ENCODE results near the gene HOXC13. TPM values are rescaled to one million over a fixed set of nuclear protein-coding genes. Genes with fewer than 3 reads are reported as not detected.
A peak's percentile ranks its signal among the peaks of the same experiment; 100 is the strongest.

HOXC13 gene
- total RNA-seq, 1 experiment from 2014 or later: 7.2 TPM

DNA sequence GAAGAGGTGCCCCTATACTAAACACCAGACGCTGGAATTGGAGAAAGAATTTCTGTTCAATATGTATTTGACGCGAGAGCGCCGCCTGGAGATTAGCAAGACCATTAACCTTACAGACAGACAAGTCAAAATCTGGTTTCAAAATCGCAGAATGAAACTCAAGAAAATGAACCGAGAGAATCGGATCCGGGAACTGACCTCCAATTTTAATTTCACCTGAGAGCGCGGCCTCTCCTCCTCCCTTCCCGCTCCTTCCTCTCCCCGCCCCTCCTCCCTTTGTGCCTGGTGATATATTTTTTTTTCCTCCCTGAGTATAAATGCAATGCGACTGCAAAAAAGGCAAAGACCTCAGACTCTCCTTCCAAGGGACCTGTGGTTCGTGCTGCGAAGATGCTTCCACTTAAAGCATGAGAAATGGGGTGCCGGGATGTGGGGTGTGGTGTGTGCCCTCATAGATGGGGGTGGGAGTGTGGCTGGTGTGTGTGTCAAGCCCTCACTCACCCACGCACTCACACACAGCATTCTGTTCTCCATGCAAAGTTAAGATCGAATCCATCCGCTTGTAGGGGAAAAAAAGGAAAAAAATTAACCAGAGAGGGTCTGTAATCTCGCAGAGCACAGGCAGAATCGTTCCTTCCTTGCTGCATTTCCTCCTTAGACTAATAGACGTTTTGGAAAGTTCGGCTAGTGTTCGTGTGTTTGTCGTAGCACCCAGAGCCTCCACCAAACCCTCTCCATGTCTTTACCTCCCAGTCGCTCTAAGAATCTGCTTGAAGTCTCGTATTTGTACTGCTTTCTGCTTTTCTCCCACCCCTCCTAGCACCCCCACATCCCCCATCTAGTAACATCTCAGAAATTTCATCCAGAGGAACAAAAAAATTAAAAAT, 50.8 kb downstream of the HOXC13 start:
- DNase-seq (ENCODE audit: low read depth in 1 of 2, low spot score in 2 of 2): peak in 1 of 2 experiments; percentile 79
- peak overlapping the region; percentile 27 for H3K4me3 ChIP-seq
- H3K27ac ChIP-seq: peak overlapping the region; percentile 33
- peaks cover 79% of the 10 kb centered on the region for H3K4me1 ChIP-seq (replicated peaks)
- no peaks in the 10 kb centered on the region for H3K27me3 ChIP-seq (replicated peaks)
- peaks cover 7% of the 10 kb centered on the region; the same call in 1 of the 2 replicates for H3K36me3 ChIP-seq
- no peaks in the 10 kb centered on the region for H3K9me3 ChIP-seq (replicated peaks)

DNA sequence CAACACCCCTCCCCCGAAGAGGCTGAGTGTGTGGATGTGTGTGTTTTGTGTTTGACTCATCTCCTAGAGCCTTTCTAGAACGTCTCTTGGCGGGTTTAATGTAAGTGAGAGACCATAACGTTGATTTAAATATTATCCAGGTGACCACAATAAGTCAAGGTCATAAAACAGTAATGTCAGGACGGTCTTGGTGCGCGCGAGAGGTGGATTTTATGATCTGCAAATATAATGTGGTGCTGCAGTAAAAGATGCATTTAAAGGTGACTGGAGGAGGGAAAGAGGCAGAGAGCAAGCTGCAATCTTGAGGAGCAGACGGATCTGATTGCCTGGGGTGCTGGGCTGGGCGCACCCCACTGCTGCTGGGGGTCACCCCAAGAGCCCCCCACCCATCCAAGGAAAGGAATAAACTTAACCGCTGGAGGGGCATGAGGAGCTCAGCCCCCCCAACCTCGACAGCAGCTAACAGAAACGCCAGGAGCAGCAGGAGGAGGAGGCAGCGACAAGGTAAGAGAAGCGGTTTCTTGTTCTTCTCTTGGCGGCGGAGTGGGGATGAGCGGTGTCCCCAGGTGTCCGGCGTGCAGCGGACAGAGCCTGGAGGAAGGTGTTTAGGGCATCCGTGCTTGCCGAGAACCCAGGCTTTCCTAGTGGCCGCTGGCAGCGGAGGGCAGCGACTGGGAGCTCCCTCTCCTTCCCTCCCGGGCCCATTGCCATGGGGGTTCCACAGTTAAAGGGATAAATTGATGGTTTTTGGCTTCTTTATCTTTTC, 51.9 kb downstream of the HOXC13 start:
- peak in 1 of 2 experiments; percentile 72 for DNase-seq (ENCODE audit: low read depth in 1 of 2, low spot score in 2 of 2)
- H3K27ac ChIP-seq: peak overlapping the region; percentile 33
- no peaks in the 10 kb centered on the region for H3K27me3 ChIP-seq (replicated peaks)
- peaks cover 7% of the 10 kb centered on the region; the same call in 1 of the 2 replicates for H3K36me3 ChIP-seq
- no peaks in the 10 kb centered on the region for H3K9me3 ChIP-seq (replicated peaks)
- peaks cover 82% of the 10 kb centered on the region for H3K4me1 ChIP-seq (replicated peaks)
- peak overlapping the region; percentile 19 for H3K4me3 ChIP-seq

DNA sequence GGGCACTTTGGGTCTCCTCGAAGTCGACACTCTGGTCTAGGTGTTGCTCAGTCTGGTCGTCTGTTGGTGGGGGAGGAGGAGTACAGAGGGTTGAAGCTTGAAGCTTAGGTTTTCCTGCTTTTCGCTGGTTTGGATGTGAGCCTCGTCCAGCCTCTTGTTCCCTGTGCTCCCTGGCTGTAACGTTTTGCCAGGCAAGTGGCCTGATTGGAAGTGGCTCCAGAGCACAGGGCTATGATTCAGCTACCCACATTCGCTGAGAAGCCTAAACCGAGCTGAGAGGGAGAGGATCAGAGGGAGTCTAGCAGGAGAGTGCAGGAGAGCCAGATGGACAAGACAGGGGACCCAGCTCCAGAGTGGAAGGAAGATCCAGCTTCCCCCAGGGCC, 52.4 kb downstream of the HOXC13 start:
- Histone ChIP-seq H3K4me1 (replicated peaks) (peaks cover 81% of the 10 kb centered on the region), H3K27me3 (replicated peaks) (no peaks in the 10 kb centered on the region), H3K27ac (peak overlapping the region; percentile 33), H3K36me3 (peaks cover 2% of the 10 kb centered on the region; the same call in 1 of the 2 replicates), H3K4me3 (peak overlapping the region; percentile 19), H3K9me3 (replicated peaks) (no peaks in the 10 kb centered on the region)
- peak in 1 of 2 experiments; percentile 61 for DNase-seq (ENCODE audit: low read depth in 1 of 2, low spot score in 2 of 2)

DNA sequence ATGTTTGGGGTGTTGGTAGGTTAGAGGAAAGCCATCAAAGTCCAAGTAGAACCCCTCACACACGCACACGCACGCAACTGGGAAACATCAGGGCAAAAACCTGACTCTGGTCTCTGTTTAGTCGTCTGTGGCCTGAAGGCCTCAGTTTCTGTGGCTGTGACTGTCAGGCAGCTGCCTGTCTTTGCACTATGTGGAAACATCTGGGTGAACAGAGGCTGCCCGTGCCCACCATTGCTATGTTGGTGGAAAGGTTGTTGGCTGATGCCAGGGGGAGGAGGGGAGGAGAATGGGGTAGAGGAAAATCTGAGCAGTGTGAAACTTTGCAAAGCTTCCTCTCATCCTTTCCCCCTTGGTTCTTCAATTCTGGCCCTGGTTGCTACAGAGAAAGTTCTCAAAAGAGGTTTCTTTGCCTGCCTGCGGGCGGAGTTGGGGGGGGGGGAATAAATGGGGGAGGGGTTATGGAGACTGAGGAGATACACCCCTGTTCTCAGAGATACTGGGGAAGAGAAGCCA, 53.8 kb downstream of the HOXC13 start:
- Histone ChIP-seq H3K27me3 (replicated peaks) (no peaks in the 10 kb centered on the region), H3K27ac (peak overlapping the region; percentile 93), H3K4me1 (replicated peaks) (peaks cover 87% of the 10 kb centered on the region), H3K9me3 (replicated peaks) (no peaks in the 10 kb centered on the region), H3K4me3 (no peak overlapping the region; the same call in 1 of the 2 replicates), H3K36me3 (no peaks in the 10 kb centered on the region)
- DNase-seq (ENCODE audit: low read depth in 1 of 2, low spot score in 2 of 2): no peak

DNA sequence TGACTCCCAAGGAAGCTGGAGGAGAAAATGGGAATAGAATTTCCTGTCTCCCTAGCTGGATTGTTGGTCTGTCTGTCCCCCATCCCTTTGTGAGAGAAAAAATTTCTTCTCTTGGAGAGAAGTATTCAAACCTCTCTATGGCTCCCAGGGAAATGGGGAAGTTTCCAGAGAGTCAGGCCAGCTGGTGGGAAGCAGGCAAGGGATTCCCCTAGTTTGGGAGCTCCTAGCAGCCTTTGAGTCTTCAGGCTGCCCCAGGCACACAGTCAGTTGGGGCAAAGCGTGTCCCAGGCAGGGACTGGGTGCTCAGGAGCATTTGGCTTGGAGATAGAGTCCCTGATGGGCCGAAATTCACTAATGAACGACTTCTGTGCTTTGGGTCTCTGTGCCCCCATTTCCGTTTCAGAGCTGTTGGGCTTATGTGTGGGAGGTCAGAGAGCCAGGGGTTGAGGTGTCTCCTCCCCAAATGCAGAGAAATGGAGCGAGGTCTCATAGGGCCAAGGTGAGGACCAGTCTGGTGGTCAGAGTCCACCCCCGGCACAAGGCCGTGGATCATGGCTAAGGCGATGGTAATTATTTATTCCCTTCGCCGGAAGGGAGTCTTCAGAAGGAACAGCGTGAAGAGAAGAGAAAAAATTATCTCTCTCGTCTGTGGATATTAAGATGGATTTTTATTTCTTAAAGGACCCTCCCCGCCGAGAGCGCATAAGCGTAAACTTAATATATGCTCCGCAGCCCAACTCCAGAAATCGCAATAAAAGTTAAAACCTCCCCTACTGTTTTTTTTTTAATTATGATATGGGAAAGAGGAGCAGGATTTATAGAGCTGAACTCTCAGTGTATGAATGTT, 54.8 kb downstream of the HOXC13 start:
- Histone ChIP-seq H3K9me3 (replicated peaks) (no peaks in the 10 kb centered on the region), H3K4me1 (replicated peaks) (peaks cover 87% of the 10 kb centered on the region), H3K27me3 (replicated peaks) (no peaks in the 10 kb centered on the region), H3K36me3 (no peaks in the 10 kb centered on the region), H3K4me3 (peak overlapping the region; percentile 49), H3K27ac (peak overlapping the region; percentile 93)
- DNase-seq (ENCODE audit: low read depth in 1 of 2, low spot score in 2 of 2): peak in 1 of 2 experiments; percentile 66

DNA sequence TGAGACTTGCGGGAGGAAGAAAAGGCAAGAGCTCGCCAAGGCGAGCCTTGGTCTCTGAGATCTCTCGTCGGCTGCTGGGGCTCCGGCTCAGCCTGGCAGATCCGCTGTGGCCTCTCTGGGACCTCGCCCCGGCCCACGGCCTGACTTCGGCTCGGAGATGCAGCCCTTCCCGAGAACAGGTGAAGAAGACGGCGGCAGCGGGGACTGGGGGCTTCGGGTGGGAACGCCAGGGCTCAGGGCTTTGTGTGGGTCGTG, 55.3 kb downstream of the HOXC13 start:
- no peaks in the 10 kb centered on the region for H3K27me3 ChIP-seq (replicated peaks)
- H3K4me3 ChIP-seq: peak overlapping the region; percentile 49
- peak overlapping the region; percentile 93 for H3K27ac ChIP-seq
- peaks cover 87% of the 10 kb centered on the region for H3K4me1 ChIP-seq (replicated peaks)
- H3K9me3 ChIP-seq (replicated peaks): no peaks in the 10 kb centered on the region
- no peaks in the 10 kb centered on the region for H3K36me3 ChIP-seq
- no peak for DNase-seq (ENCODE audit: low read depth in 1 of 2, low spot score in 2 of 2)

DNA sequence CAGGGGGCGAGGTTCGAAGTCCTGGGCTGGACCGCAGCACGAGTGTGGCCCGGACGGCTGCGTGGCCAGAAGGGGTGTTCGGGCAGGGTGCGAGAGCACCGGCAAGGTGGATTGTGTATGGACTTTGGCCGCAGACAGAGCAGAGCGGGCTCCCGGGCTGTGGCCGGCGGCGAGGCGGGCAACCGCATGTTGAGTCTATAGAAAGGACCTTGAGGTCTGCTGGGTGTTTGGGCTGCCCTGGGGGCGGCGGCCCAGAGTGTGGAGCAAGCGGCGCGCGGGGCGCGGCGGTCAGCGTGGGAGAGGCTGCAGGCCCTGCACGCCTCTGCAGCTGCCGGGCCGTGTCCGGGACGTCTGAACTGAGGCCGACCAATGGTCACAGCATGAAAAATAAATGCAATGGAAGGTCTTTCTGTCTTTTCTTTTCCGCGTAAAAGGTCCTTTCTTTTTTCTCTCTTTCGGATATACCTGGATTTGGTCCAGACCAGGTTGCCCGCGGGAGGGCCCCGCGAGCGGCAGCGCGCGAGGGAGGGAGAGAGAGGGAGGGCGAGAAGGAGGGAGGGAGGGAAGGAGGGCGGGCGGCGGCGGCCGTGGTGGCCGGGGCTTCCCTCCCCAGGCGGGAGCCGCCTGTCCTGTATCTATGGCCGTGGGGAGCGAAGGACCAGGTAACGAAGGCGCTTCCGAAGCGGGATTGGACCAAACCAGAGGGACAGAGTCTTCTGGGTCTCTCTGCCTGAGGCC, 55.8 kb downstream of the HOXC13 start:
- H3K9me3 ChIP-seq (replicated peaks): no peaks in the 10 kb centered on the region
- H3K4me3 ChIP-seq: peak overlapping the region; percentile 49
- peak overlapping the region; percentile 93 for H3K27ac ChIP-seq
- peak in 1 of 2 experiments; percentile 73 for DNase-seq (ENCODE audit: low read depth in 1 of 2, low spot score in 2 of 2)
- H3K36me3 ChIP-seq: no peaks in the 10 kb centered on the region
- H3K27me3 ChIP-seq (replicated peaks): no peaks in the 10 kb centered on the region
- peaks cover 83% of the 10 kb centered on the region for H3K4me1 ChIP-seq (replicated peaks)

DNA sequence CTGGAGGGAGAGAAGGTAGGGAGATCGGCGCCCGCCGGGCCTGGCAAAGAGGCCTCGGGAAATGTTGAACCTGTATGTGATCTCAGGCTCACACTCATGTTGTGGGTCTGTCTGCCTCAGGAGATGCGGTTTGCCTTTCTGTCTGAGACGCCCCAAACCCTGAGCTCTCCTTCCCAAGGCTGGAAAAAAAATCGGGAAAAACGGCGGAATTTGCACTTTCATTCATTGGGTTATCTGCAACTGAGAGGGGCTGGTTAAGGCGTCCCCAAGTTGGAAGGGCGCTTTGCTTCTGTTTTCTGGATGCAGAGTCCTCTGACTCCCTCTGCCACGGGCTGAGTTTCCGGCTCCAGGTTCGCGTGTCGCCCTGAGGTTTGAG, 56.4 kb downstream of the HOXC13 start:
- H3K27me3 ChIP-seq (replicated peaks): no peaks in the 10 kb centered on the region
- H3K4me1 ChIP-seq (replicated peaks): peaks cover 77% of the 10 kb centered on the region
- H3K4me3 ChIP-seq: peak overlapping the region; percentile 49
- no peaks in the 10 kb centered on the region for H3K9me3 ChIP-seq (replicated peaks)
- peak in 1 of 2 experiments; percentile 78 for DNase-seq (ENCODE audit: low read depth in 1 of 2, low spot score in 2 of 2)
- H3K36me3 ChIP-seq: no peaks in the 10 kb centered on the region
- peak overlapping the region; percentile 93 for H3K27ac ChIP-seq

DNA sequence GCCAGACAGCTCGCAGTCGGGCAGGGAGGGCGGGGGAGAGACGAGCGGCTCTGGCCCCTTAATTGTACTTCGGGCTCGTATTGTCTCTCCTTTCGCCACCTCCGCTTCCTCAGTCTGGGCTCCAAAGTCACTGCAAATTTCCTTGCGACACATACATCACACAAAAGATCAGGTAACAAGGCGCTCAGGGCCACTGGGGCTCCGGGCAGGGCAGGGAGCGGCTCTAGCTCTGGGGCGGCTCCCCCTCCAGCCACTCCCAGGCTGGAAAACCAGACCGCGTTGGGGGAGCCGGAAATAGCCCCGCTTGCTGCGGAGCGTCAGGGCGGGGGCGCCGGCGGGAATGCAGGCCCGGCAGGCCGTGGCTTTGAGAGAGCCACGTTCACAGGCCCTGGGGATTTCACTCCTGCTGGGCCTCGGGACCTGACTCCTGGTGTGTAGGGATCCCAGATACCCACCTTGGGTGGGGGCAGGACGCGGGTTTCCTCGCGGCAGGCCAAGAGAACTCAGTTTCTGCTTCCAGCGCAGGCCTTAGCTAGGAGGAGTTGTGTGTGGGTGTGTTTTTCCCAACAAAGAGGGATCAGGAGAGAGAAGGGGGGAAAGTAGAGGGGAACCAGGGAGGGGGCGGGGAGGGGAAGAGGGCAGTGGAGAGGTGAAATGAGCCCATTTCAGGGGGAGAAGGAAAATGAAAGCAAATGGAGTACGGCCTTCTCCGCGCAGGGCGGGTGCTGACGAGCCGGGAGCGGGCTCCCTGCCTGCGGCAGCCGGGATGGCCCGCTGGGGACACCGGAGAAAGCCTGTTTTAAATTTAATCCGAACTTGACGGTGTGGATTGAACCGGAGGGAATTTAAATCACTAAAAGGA, 57.0 kb downstream of the HOXC13 start:
- Histone ChIP-seq H3K4me3 (peak overlapping the region; percentile 49), H3K27me3 (replicated peaks) (no peaks in the 10 kb centered on the region), H3K4me1 (replicated peaks) (peaks cover 72% of the 10 kb centered on the region), H3K36me3 (no peaks in the 10 kb centered on the region), H3K27ac (peak overlapping the region; percentile 93), H3K9me3 (replicated peaks) (no peaks in the 10 kb centered on the region)
- DNase-seq (ENCODE audit: low read depth in 1 of 2, low spot score in 2 of 2): peak; percentile 80 to 89

Other genes with a start within 250 kb of the HOXC13 start
- 19.8 and 27.0 TPM in 2 replicates for gene CALCOCO1, start 211.4 kb upstream of the HOXC13 start, total RNA-seq (2014; rRNA removed; shearing (Covaris generic))
- not detected in 2 replicates for gene CISTR, start 186.9 kb upstream of the HOXC13 start, total RNA-seq (2014; rRNA removed; shearing (Covaris generic))
- 8.6 and 11.0 TPM in 2 replicates for gene HOXC12, start 16.1 kb downstream of the HOXC13 start, total RNA-seq (2014; rRNA removed; shearing (Covaris generic))
- gene HOXC11, start 34.3 kb downstream of the HOXC13 start, total RNA-seq (2014; rRNA removed; shearing (Covaris generic)): 4.3 and 4.6 TPM in 2 replicates
- 11.1 and 13.5 TPM in 2 replicates for gene HOTAIR, start 36.1 kb downstream of the HOXC13 start, total RNA-seq (2014; rRNA removed; shearing (Covaris generic))
- 3.2 and 7.5 TPM in 2 replicates for gene HOXC10, start 46.3 kb downstream of the HOXC13 start, total RNA-seq (2014; rRNA removed; shearing (Covaris generic))
- gene HOXC9, start 61.3 kb downstream of the HOXC13 start, total RNA-seq (2014; rRNA removed; shearing (Covaris generic)): 9.6 and 14.2 TPM in 2 replicates
- 0.19 and 1.3 TPM in 2 replicates for gene HOXC8, start 70.2 kb downstream of the HOXC13 start, total RNA-seq (2014; rRNA removed; shearing (Covaris generic))
- 2.9 and 6.2 TPM in 2 replicates for gene HOXC6, start 89.6 kb downstream of the HOXC13 start, total RNA-seq (2014; rRNA removed; shearing (Covaris generic))
- gene HOXC5, start 94.2 kb downstream of the HOXC13 start, total RNA-seq (2014; rRNA removed; shearing (Covaris generic)): not detected in 2 replicates
- 1.4 and 2.2 TPM in 2 replicates for gene HOXC4, start 115.0 kb downstream of the HOXC13 start, total RNA-seq (2014; rRNA removed; shearing (Covaris generic))

Data from SJSA1 (cell line).